ENCODE measurements around the gene LOX.

The LOX gene, protein sequence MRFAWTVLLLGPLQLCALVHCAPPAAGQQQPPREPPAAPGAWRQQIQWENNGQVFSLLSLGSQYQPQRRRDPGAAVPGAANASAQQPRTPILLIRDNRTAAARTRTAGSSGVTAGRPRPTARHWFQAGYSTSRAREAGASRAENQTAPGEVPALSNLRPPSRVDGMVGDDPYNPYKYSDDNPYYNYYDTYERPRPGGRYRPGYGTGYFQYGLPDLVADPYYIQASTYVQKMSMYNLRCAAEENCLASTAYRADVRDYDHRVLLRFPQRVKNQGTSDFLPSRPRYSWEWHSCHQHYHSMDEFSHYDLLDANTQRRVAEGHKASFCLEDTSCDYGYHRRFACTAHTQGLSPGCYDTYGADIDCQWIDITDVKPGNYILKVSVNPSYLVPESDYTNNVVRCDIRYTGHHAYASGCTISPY

DNA sequence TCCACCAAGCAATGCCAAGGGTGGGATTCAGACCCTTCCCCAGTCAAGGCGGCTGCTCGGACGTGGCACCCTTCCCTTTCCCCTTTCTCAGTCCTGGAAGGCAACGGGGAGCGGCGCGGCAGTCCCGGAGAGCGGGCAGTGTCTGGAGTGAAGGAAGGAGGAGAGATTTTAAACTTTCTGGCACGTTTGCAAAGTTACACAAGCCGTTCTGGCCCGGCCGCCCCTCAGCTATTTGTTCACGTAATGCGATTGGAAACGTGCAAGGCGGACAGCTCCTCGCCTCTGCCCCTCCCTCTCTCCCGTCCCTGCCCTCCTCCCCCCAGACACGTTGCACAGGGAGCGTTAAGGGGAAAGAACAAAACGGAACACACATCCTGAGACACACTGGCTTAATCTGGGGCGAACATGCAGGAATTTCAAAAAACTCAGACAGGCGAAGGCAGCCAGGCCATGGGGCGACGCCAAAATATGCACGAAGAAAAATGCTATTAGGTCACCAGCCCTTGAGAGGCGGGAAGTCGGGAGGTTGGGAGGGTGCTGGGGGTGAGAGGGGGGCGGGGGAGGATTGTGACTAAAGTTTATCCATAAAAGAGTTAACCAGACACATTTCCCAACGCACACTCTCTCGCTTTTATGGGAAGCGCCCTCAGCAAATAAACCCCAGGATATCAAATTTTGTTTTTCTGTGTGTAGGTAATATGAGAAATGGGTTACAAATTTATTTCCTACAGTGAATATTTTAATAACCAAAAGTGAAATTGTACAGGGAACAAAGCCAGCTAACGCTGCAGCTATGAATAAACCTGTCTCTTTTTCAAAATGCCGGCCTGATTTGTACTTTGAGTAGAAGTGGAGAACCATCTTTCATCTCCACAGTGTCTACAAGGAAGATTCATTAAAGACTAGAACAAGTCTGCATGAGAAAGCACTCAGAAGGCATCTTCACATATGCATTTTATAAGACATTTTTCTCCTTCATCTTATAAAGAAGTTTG lies at the start of gene LOX:
Gene LOX (minus strand): TSS at position 144 of the 995 bp plus-strand sequence. CDS start 274 bp downstream, outside the sequence.
- no peak for DNase-seq (ENCODE audit: low spot score)

DNA sequence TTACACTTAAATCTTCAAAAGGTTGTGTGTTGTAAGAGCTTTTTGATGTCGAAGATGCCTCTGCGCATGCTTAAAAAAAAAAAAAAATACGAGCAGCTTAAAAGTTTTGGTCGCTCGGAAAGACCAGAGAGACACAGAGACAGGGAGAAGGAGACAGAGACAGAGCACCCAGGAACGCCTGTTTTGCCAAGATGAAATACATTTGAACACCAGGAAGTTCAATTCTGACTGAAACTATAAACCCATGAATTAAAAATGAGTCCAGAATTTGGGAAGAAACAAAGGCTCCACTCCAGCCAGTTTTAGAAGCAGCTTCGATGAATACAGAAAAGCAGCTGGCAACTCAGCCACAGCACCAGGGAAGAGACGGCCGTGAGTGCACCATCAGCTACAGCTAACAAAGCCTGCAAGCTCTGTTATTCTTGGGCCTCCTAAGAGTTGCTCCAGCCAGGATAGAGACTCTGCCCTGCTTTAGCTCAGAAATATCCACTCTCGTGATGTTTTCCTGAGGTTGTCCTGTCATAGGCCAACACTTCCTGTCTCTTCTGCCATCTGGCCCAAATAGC lies 48.8 kb upstream of the LOX start:
- DNase-seq (ENCODE audit: low spot score): no peak

DNA sequence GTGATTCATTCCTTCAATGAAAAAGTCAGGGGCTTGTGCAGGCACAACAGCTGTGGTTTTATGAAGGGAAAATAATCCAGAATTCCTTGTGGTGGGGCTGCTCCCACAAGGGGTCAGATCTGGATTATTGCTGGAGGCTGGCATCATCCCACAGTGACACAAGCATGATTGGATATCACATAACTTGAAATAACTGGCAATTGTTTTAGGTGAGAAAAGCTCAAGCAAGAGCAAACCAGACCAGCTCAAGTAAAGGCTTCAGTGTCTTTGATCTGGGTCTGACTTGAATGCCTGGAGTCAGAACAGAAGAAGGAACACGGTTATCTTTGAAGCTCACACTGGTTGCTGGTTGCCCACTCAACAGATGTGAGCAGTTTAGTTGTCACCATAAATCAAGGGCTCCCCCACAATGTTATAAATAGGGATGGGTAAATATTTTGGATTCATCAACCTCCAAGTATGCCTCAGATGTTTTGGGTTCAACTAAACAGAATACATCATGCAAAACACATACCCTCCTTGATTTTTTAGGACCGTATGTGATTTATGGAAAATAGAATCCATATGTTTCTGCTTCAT lies 48.2 kb upstream of the LOX start:
- DNase-seq (ENCODE audit: low spot score): no peak

DNA sequence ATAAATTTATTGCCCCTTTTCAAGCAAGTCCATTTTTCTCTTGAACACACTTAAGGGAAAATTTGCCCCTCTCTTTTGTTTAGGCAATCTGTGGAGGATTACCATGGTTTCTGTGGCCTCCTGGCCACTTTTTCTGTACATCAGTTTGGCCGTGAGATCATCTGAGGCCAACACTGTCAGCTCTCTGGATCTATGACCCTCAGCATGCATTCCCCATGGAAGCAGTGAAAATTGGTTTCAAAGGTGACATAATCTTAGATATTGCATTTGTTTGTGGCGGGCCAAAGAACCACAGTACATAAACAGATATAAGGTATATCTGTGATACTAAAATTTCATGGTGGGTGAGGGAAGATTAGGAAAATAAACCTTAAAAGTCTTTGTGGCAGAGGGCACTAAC lies 46.7 kb upstream of the LOX start:
- no peak for DNase-seq (ENCODE audit: low spot score)

DNA sequence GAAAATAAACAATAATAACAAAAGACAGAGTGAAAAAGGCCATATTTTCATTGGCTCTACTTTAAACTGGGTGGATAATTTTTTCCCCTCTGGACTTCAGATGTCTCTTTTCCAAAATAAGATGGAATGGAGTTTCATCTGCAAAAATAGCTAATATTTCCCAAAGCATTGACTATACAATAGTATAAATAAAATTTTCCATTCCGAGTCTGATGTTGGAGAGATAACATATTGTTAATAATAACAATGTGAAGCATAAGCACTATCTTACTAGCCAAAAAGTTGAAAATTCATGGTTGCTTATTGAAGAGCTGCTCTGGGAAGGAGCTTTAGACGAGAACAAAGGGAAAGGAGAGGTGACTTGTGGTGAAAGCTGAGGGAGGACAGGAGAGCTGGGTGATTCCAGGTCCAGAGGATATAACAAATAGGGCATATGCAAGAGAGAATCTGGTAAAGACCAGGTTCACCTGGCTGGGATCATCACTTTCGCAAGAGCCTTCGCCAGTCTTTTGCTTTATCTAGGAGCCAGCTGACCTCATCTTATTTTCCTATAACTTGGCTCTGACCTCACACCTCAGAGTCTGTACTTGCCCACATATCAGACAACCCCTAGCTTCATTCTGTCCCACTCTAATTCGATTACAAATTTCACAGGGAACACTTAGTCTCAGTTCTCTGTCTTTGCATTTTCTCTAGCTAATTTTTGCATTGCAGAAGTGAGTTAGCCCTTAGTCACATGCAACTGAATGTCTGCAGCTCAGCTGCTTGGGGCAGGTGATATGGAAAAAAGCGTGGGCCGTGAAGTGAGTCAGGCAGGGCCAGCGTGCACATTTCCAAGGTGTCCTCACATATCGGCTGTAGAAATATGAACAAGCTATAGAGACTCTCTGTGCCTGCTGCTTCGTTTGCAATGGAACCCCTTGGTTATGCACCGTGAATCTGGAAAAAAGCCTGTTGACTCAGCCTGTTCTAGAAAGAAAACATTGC lies 43.7 kb upstream of the LOX start:
- DNase-seq (ENCODE audit: low spot score): no peak

DNA sequence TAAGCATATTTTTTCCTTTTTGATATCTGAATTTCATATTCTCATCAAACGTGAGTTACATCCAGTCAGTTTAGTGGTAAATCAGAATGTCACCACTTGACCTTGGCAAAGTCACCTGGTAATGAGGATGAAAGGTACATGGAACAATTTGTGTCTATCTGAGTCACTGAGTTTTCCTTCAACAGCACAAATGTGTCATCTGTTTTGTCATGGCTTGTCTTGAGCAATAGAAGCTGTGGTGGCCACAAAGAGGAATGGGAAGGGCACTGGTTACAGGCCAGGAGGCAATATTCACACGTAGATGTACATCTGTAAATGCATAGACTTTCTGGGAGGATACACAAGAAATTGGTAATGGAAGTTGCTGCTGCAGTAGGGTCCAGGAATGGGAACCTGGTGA lies 42.9 kb upstream of the LOX start:
- no peak for DNase-seq (ENCODE audit: low spot score)

DNA sequence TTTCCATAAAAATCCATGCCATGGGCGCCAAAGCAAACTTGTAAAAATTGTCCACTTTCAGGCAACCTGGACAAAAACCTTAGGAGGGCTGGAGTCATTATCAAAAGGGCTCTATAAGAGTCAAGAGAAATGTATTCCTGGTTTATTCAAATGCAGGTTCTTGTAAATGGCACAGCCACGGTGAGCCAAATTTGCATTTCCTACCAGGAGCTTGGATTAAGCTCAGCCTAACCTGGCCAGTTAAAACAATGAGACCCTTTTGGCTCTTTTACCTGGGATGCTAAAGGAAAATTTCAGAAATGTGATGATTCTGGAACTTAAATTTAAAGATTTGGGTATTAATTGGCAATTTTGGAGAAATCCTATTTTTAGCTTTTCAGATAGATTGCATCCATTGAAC lies 42.4 kb upstream of the LOX start:
- DNase-seq (ENCODE audit: low spot score): no peak

DNA sequence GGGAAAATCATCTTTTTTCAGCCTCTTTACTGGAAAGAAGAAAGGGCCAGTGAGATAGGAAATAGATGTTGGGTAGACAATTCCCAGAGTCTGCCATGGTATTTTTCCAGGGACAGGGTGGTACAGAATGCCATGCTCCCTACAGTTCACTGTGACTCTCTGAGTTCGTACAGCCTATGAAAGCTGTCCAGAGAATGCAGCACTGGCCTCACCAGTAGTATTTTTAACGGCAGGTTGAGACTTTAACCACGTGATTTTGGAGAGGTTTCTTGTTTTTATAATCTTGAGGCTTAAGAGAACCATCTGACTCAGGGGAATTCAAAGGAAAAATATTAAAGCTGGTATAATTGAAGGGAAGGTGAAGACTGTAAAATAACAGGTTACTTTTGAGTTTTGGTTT lies 41.1 kb upstream of the LOX start:
- no peak for DNase-seq (ENCODE audit: low spot score)

DNA sequence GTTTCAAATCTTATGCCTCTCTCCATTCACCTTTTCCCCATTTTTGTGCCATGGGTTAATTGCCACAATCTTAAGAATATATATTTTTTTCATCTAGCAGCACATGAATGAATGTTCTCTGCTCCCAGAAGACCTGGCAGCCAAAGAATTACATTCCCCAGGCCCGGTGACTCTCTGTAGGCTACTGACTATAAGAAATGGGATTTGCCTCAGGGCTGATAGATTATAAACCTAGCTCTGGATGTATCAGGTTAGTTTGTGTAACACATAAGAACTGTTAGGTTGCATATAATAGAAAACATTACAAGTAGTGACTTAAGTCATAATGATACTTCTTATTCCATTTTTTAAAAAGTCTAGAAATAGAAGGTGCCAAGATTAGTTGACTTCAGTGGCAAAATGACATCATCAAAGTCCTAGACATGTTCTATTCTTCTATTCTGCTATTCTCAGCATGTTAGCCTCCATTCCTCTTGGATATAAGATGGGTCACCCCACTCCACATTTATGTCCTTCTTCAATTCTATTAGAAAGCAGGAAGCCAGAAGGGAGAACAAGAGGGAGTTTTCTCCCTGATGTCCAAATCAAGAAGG lies 40.4 kb upstream of the LOX start:
- DNase-seq (ENCODE audit: low spot score): no peak

DNA sequence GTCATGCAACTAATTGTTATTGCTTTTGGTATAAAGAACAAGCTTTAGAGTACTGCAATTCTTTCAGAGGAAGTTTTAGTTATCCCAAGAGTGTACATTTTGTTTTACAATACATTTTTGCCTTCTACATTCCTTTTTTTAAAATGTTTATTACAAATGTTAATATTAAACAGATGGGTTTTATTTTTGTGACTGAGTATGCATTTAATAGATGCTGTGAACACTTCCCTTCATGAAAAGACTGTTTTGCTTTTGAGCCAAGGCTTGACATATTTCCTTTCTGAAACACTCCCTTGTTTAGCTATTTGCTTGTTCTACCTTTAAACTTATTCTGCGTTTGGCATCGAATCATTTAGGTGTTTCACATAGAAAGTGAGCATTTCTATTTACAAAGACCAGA lies 36.4 kb upstream of the LOX start:
- DNase-seq (ENCODE audit: low spot score): no peak

DNA sequence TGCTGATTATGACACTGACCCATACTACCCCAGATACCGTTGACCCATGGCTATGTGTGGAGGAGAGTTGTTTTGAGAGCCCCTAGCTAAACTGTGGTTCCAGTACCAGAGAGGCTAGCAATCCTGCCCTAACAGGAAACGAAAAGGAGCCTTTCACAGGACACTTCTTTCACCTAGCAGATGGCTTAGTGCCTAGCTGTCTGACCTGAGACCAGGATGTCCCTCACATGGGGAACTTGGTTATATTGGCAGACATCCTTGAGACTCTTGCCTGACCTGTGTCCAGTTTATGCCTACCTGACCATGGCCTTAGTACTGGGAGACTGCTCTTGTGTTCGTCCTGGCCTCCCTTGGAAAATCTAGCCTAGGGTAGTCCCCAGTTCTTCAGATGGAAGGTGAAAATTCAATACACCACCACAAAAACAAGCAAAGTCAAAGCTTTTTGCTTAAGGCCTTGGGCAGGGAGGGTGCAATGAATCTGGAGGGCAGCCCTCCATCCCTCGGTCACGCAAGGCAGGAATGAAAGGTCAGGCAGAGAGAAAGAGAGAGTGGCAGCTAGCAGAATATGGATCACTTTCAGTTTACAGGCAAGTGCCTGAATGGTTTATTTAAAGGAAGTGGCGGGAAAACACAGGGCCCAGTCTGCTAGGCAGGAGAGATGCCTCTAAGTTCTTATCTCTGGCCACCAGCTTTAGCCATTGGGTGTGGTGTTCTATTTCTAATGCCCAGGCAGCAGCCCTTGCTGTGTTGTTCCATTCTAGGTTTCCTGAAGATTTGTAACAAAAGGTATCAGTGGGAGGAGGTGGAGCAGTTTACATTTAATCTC lies 34.9 kb upstream of the LOX start:
- DNase-seq (ENCODE audit: low spot score): no peak

DNA sequence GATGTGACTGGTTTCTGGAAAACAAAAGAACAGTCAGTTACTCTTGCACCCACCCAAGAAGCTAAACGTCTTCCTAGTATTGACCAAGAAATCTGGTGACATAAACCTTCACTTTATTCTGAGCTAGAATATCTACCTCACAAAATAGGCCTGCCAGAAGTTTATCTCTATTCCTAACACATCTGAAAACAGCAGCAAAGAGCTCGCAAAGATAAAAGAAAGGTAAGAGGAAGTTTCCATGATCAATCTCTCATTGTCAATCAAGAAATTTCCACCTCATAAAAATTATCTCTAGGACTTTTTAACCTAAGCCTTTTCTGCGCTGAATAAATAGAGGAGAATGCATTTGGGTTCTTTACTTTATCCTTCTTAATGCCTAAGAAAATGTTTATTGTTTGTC lies 34.0 kb upstream of the LOX start:
- no peak for DNase-seq (ENCODE audit: low spot score)

DNA sequence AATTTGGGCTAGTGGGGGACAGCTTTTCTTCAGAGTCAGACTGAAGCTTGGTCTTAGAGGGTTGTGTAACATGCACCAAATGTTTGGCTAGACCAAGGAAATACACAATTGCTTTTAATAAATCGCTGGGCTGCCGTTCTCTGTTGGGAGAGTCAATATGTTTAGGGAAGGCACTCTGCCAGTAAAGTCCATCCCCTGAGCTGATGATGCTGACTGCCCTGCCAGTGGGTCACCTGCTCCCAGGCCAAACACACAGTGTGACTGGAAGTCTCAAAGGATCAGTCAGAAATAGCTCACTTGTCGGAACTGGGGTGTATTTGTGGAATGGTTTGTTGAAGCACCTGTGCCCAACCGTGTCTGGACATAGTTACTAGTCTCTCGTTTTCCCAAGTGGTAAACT lies 33.4 kb upstream of the LOX start:
- no peak for DNase-seq (ENCODE audit: low spot score)

DNA sequence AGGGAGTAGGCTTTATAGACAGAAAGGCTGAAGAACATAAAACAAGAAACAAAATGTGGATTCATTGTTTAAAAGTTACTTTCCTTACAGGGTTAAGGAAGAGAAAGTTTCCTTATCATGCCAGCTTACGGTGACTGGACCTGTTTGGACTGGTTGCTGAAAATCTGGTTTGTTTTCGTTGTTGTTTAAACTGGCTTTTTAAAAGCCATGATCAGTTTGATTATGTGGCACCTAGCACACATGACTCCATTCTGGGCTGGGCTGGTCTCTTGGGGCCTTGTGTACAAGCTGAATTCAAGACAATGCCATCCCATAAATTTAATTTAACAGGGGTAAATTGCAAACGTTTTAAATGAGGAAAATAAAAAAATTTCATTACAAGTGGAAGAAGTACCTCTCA lies 32.9 kb upstream of the LOX start:
- no peak for DNase-seq (ENCODE audit: low spot score)

DNA sequence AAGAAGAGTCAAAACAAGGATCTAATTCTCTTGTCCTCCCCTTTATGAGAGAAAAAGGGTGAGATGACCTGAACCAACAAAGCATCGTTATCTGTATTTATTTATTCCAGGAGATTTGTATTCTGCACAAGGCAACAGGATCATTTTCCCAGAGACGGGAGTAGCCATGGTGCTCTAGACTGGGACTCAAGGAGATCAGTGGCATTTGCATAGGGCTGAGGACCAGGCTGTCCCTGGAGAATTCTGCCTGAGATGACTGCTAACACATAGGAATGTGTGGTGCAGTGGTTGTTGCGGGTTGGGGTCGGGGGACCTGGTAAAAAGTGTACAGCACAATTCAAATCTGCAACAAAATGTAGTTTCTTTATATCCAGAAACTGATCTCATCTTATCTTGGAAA lies 29.0 kb upstream of the LOX start:
- no peak for DNase-seq (ENCODE audit: low spot score)

DNA sequence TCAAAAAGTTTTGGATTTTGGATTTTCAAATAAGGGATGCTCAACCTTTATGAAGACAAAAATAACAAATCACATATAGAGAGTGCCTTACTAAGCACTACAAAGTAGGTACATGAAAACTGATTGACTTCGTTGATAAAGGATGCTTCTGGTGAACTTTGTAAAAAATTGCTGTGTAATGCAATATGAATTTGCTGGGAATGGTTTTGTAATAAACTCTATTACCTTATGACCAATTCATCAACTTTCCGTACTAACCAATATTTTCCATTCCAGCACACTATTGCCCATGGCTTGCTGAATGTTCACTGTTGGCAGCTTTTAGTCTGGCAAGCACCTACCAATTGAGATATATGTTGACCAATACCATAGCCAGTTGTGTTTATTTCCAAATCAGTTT lies 27.9 kb upstream of the LOX start:
- DNase-seq (ENCODE audit: low spot score): no peak

DNA sequence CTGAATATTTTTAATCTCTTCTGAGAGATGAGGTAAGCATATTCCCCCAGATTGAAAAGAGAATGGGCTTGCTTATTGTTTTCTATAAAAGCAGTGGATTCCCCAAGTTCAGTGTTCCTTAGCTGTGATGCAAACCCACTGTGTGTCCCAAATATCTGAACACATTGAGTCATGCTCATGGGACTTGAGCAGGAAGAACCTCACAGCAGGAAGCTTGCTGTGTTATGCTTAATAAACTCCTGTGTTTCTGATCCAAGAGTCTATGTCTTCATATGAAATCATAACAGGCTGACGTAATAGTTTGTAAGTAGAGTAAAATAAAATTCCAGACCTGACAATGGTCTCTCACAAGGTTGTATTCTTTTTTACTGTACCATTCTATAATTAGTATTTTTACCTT lies 24.8 kb upstream of the LOX start:
- no peak for DNase-seq (ENCODE audit: low spot score)

DNA sequence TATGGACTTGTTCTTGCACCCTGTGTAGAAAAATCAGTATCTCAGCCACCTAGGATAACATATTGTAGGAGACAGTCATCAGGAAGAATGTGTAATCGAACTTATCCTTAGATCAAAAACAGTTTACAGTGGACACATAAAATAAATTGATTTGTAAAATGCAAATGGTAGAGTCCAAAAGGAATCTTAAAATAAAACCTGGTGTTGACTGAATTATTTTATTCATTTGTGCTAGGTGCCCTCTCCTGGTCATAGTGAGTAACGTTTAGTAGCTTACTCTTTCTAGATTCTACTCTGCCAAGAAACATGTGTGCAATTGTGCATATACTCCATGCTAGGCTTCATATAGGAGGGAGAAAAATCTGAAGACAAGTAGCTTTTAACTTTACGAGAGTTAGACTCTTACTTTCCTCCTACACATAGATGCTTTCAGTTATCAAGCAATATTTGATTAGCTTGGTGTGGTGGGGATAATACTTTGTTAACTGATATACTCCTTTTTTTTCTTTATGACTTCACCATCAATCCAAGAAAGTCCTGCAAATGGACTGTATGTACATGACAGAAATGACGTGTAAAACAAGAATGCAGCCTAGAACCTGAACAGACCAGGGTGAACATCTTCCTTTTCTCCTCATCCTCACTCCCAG lies 23.7 kb upstream of the LOX start:
- DNase-seq (ENCODE audit: low spot score): no peak

DNA sequence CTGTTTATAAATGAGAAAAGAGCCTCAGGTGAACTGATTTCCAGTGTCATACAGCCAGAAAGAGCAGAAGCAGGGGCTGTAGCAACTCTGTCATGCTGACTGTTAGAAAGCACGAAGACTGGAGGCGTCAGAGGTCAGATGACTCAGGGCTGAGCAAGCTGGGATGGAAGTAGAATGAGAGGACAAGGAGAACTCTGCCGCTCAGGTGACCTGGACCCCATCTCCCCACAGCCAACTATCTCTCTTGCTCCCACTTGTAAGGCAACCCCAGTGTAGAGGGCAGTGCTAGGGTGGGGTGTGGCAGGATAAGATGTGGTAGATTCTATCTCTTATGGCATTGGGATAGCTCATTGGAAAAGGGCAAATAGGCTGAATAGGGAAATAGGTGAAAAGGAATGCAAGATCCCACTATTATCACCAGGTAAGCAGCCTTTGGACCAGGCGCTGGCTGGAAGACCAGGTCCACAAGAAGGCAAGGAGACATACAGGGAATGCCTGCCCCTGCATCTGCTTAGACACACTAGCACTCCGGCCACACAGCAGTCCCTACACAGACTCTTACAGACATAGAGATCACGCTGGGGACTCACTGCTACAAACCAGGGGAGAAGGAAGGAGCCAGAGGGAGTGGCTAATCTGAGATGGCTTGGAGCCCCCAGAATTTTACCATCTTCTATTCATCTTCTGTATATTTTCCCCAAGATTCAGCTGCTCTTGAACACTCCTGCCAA lies 21.2 kb upstream of the LOX start:
- DNase-seq (ENCODE audit: low spot score): no peak

All from CD4-positive, alpha-beta T cell treated with Interleukin-2 at 100 ng/mL for 4 hours (primary cell).